ENCODE data around the gene NOXO1. TPM values are rescaled to one million over a fixed set of nuclear protein-coding genes. Genes with fewer than 3 reads are reported as not detected.

Gene NOXO1
- polyA plus RNA-seq, 3 donors: 0.09 TPM; not detected in 2

- H3K27me3 Mint-ChIP-seq (ENCODE audit: low read depth in 3 of 3): peaks cover 0 to 1% (median 0%) of the 10 kb centered on the region in 3 donors
- peaks cover 50% of the 10 kb centered on the region for H3K4me1 Mint-ChIP-seq
- peak overlapping the region; percentile 61 for H2AFZ ChIP-seq (ENCODE audit: insufficient read depth, low read depth, low read length, poor library complexity, severe bottlenecking)
- peak overlapping the region; percentile 72 to 91 (median 85) for H3K27ac Mint-ChIP-seq
- H3K9me3 ChIP-seq (replicated peaks in 1 of 2; ENCODE audit: control insufficient read depth in 1 of 2, insufficient read depth in 1 of 2, low read length in 2 of 2): no peaks in the 10 kb centered on the region
- H4K20me1 ChIP-seq (ENCODE audit: insufficient read depth, low read length): peaks cover 50% of the 10 kb centered on the region
- H3K36me3 ChIP-seq (replicated peaks in 1 of 2; ENCODE audit: control insufficient read depth in 1 of 2, insufficient read depth in 2 of 2, low read length in 2 of 2): peaks cover 0 to 2% of the 10 kb centered on the region in 2 donors
- H3K27ac ChIP-seq (ENCODE audit: low read depth in 1 of 2, low read length in 2 of 2): peak overlapping the region; percentile 14 to 85
- WGBS (ENCODE audit: insufficient coverage): 0% methylated on average over 13 of the region's 23 CpGs
- no peaks in the 10 kb centered on the region for H3K27me3 ChIP-seq (ENCODE audit: control insufficient read depth in 2 of 2, insufficient read depth in 2 of 2, low read length in 2 of 2)
- intact Hi-C loops (cut with micrococcal nuclease): loop anchor here (5.0 to 10.0 kb wide), 4 partner anchors 39 to 246 kb away; partner anchors contain the start of genes ECI1 (in 1 of the 2), NTHL1 (in 1 of the 2) and TSC2 (in 1 of the 2)
- peak in 1 of 3 donors; percentile 48 for DNase-seq
- H3K36me3 Mint-ChIP-seq: peaks cover 4 to 8% of the 10 kb centered on the region in 2 donors
- H3K4me3 ChIP-seq (replicated peaks in 1 of 3; ENCODE audit: low read depth in 2 of 3, low read length in 3 of 3): peak overlapping the region; percentile 59 to 85 (median 59)
- H3K9ac ChIP-seq (ENCODE audit: insufficient read depth, low read length, poor library complexity, severe bottlenecking): peak overlapping the region; percentile 91
- H3K4me3 Mint-ChIP-seq: peak overlapping the region; percentile 81 to 89
- H3K4me2 ChIP-seq (replicated peaks; ENCODE audit: extremely low read depth, low read length, poor library complexity, severe bottlenecking): peak overlapping the region; percentile 94
- no peak for TF ChIP-seq CTCF (IDR thresholded peaks at IDR 0.05)
- H3K4me1 ChIP-seq (ENCODE audit: control insufficient read depth in 1 of 2, insufficient read depth in 2 of 2, low read length in 2 of 2): peaks cover 40 to 67% of the 10 kb centered on the region in 2 donors
- peaks cover 55% of the 10 kb centered on the region for H3K79me2 ChIP-seq (ENCODE audit: insufficient read depth, low read length)
- peaks cover 0 to 2% (median 0%) of the 10 kb centered on the region in 7 donors for H3K9me3 Mint-ChIP-seq
These were observed 27.4 kb upstream of the NOXO1 start for GRCh38 chr16:2008631-2009163.

DNA sequence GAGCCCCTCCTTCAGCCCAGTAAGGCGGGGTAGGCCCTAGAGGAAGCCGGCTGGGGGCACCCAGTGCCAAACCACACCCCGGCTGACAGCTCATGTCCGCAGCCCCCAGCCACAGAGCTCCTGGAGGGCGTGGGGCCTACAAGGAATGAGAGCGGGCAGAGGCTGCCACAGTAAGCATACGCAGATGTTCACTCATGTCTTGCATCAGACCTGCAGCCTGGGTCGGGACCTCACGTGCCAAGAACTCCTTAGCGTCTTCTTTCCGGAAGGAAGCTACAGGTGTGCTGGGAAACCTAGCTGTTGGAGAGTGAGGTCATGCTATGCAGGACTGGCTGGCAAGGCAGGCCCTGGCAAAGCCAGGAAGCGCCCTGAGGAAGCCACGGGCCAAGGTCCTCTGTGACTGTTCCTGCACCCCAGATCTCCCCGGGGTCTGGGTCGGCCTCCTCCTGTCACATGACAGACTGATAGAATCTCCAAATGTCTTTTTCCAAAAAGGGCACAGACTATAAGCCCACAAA, 26.8 kb upstream of the NOXO1 start:
- H3K36me3 Mint-ChIP-seq: peaks cover 4 to 11% of the 10 kb centered on the region in 2 donors
- H3K9ac ChIP-seq (ENCODE audit: insufficient read depth, low read length, poor library complexity, severe bottlenecking): no peak overlapping the region
- intact Hi-C loops (cut with micrococcal nuclease): loop anchor here (5.0 to 10.0 kb wide), 4 partner anchors 39 to 247 kb away; partner anchors contain the start of genes ECI1 (in 1 of the 2), NTHL1 (in 1 of the 2) and TSC2 (in 1 of the 2)
- peaks cover 60% of the 10 kb centered on the region for H3K79me2 ChIP-seq (ENCODE audit: insufficient read depth, low read length)
- peaks cover 0 to 2% (median 0%) of the 10 kb centered on the region in 7 donors for H3K9me3 Mint-ChIP-seq
- peak in 1 of 3 donors; percentile 47 for DNase-seq
- H3K27ac Mint-ChIP-seq: peak overlapping the region; percentile 72 to 91 (median 85)
- peak overlapping the region; percentile 94 for H3K4me2 ChIP-seq (replicated peaks; ENCODE audit: extremely low read depth, low read length, poor library complexity, severe bottlenecking)
- peak overlapping the region in 1 of 2 donors; percentile 85 for H3K27ac ChIP-seq (ENCODE audit: low read depth in 1 of 2, low read length in 2 of 2)
- peaks cover 5% of the 10 kb centered on the region in 2 donors for H3K36me3 ChIP-seq (replicated peaks in 1 of 2; ENCODE audit: control insufficient read depth in 1 of 2, insufficient read depth in 2 of 2, low read length in 2 of 2)
- no peak for TF ChIP-seq CTCF (IDR thresholded peaks at IDR 0.05)
- H3K4me3 Mint-ChIP-seq: peak overlapping the region; percentile 81 to 89
- H3K4me1 Mint-ChIP-seq: peaks cover 50% of the 10 kb centered on the region
- no peaks in the 10 kb centered on the region for H3K9me3 ChIP-seq (replicated peaks in 1 of 2; ENCODE audit: control insufficient read depth in 1 of 2, insufficient read depth in 1 of 2, low read length in 2 of 2)
- H3K4me1 ChIP-seq (ENCODE audit: control insufficient read depth in 1 of 2, insufficient read depth in 2 of 2, low read length in 2 of 2): peaks cover 40 to 67% of the 10 kb centered on the region in 2 donors
- no peaks in the 10 kb centered on the region for H3K27me3 ChIP-seq (ENCODE audit: control insufficient read depth in 2 of 2, insufficient read depth in 2 of 2, low read length in 2 of 2)
- peaks cover 57% of the 10 kb centered on the region for H4K20me1 ChIP-seq (ENCODE audit: insufficient read depth, low read length)
- peak overlapping the region in 2 of 3 experiments; percentile 59 to 85 for H3K4me3 ChIP-seq (replicated peaks in 1 of 3; ENCODE audit: low read depth in 2 of 3, low read length in 3 of 3)
- WGBS (ENCODE audit: insufficient coverage): 0% methylated on average over 15 of the region's 15 CpGs
- peaks cover 0 to 1% (median 0%) of the 10 kb centered on the region in 3 donors for H3K27me3 Mint-ChIP-seq (ENCODE audit: low read depth in 3 of 3)
- no peak overlapping the region for H2AFZ ChIP-seq (ENCODE audit: insufficient read depth, low read depth, low read length, poor library complexity, severe bottlenecking)
